Progenitor cell of endocrine pancreas (in vitro differentiated cells): ENCODE results near the gene ENTR1. TPM values are rescaled to one million over a fixed set of nuclear protein-coding genes. Genes with fewer than 3 reads are reported as not detected.

Source experiments
- DNase-seq: peaks from one replicate; pipeline ENCODE4 v3.0.0; 2021; ENCODE audit warnings: low spot score; ENCODE audit not compliant: unreplicated experiment
- H3K27ac Mint-ChIP-seq: 2 replicates; pipeline ENCODE4 v1.8.0; 2021; ENCODE audit warnings: mild to moderate bottlenecking, moderate library complexity, mixed read lengths
- H3K27me3 Mint-ChIP-seq: 2 replicates; pipeline ENCODE4 v1.8.0; 2021; ENCODE audit warnings: mixed read lengths
- H3K36me3 Mint-ChIP-seq: 2 replicates; pipeline ENCODE4 v1.8.0; 2022; ENCODE audit warnings: mixed read lengths; ENCODE audit not compliant: insufficient read depth
- H3K4me1 Mint-ChIP-seq: 2 replicates; pipeline ENCODE4 v1.8.0; 2021; ENCODE audit warnings: low read depth, mixed read lengths
- H3K4me3 Mint-ChIP-seq: 2 replicates; pipeline ENCODE4 v1.8.0; 2021; ENCODE audit warnings: low read depth, mild to moderate bottlenecking, moderate library complexity, mixed read lengths
- H3K9me3 Mint-ChIP-seq: 2 replicates; pipeline ENCODE4 v1.8.0; 2021; ENCODE audit warnings: low read depth, mixed read lengths
- total RNA-seq: library from RNA; stranded (reverse); gene quantifications from 2 replicates; pipeline ENCODE4 v1.2.1, GENCODE V29; 2021
- TF ChIP-seq, protein P1 (sequence below): fragments of 200-600 bp; sonication (generic); IDR thresholded peaks from one replicate; pipeline ENCODE4 v1.5.0; 2021; ENCODE audit warnings: antibody characterized with exemption, mild to moderate bottlenecking; ENCODE audit not compliant: unreplicated experiment

ENTR1 gene
- total RNA-seq, 1 donor from 2014 or later: 70.9 TPM

DNA sequence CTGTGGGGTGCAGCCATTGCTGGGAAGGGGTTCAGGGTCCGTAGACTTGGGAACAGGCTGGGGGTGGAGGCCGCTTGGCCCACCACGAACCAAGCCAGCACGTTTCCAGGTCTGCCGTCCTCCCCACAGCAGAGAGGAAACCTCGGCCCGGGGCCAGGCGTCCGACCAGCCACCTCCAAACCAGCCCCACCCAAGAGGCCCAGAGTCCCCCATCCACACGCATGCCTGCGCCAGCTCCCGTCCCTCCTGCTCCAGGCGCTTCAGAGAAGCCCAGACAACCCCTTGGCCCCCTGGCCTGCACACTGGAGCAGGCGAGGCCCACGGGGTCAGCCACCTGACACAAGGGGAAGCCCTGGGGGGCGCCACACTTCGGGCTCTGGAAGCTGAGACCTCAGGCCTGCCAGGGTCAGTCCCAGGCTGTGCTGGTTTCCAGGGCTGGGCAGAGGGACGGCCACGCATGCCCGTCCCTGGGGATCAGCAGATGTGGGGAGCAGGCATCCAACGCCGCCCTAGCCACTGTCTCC lies 53.1 kb downstream of the ENTR1 start:
- Mint-ChIP-seq H3K27ac (no peak overlapping the region), H3K9me3 (no peaks in the 10 kb centered on the region), H3K4me1 (no peaks in the 10 kb centered on the region), H3K4me3 (no peak overlapping the region), H3K36me3 (no peaks in the 10 kb centered on the region), H3K27me3 (no peaks in the 10 kb centered on the region)
- TF ChIP-seq, protein P1, sequence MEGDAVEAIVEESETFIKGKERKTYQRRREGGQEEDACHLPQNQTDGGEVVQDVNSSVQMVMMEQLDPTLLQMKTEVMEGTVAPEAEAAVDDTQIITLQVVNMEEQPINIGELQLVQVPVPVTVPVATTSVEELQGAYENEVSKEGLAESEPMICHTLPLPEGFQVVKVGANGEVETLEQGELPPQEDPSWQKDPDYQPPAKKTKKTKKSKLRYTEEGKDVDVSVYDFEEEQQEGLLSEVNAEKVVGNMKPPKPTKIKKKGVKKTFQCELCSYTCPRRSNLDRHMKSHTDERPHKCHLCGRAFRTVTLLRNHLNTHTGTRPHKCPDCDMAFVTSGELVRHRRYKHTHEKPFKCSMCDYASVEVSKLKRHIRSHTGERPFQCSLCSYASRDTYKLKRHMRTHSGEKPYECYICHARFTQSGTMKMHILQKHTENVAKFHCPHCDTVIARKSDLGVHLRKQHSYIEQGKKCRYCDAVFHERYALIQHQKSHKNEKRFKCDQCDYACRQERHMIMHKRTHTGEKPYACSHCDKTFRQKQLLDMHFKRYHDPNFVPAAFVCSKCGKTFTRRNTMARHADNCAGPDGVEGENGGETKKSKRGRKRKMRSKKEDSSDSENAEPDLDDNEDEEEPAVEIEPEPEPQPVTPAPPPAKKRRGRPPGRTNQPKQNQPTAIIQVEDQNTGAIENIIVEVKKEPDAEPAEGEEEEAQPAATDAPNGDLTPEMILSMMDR: no peak
- DNase-seq: no peak

DNA sequence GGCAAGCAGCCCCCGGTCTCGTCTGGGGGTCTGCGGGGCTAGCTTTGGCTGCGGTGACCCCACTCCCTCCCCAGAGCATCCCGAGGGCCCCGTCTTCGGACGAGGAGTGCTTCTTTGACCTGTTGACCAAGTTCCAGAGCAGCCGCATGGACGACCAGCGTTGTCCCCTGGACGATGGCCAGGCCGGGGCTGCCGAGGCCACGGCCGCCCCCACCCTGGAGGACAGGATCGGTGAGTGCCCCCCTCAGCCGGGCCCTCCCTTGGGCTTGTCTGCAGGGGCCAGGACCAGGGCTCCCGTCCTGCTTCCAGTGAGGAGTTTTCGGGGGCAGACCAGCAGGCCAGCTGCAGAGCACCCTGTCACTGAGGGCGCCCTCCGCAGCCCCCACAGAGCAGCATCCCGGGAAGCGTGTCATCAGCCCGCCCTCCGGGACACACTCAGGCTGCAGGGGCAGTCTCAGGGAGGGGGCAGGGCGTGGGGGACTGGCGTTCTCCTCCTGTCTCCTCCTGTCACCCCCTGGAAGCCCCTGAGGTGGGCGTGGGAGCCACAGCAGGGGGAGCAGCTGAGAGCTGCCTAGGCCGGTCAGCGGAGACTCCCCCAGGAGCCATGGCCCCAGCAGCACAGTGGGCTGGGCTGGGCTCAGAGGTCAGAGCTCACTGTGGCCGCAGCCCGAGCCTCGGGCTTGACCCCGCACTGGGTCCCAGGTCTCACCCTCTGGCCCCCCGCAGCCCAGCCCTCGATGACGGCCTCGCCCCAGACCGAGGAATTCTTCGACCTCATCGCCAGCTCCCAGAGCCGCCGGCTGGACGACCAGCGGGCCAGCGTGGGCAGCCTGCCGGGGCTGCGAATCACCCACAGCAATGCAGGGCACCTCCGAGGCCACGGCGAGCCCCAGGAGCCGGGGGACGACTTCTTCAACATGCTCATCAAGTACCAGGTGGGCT lies 54.5 kb downstream of the ENTR1 start:
- TF ChIP-seq, protein P1: no peak
- Mint-ChIP-seq H3K4me3 (no peak overlapping the region), H3K36me3 (no peaks in the 10 kb centered on the region), H3K4me1 (no peaks in the 10 kb centered on the region), H3K27ac (no peak overlapping the region), H3K9me3 (no peaks in the 10 kb centered on the region), H3K27me3 (no peaks in the 10 kb centered on the region)
- no peak for DNase-seq

DNA sequence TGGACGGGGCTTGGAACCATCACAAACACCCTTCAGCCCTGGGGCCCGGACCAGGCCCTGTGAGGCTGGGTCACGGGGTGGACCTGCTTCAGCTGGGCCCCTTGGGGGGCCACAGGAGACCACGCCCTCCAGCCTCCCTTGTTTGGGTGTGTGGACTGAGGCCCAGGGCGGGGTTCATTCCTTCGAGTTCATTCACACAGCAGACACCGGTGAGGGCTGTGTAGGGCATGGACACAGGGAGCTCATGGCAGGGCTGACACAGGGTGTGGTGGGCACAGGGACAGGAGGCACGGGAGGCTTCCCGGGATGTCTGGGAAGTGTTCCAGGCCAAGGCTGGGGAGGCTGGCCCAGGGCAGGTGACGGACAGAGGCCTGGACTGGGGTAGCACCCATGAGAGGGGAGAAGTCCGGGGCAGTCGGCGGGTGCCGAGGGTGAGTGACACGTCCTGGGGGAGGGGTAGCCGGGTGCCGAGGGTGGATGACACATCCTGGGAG lies 55.8 kb downstream of the ENTR1 start:
- Mint-ChIP-seq H3K9me3 (no peaks in the 10 kb centered on the region), H3K27me3 (no peaks in the 10 kb centered on the region), H3K27ac (peak overlapping the region; percentile 41), H3K4me3 (no peak overlapping the region), H3K4me1 (no peaks in the 10 kb centered on the region), H3K36me3 (no peaks in the 10 kb centered on the region)
- no peak for DNase-seq
- TF ChIP-seq, protein P1: no peak

DNA sequence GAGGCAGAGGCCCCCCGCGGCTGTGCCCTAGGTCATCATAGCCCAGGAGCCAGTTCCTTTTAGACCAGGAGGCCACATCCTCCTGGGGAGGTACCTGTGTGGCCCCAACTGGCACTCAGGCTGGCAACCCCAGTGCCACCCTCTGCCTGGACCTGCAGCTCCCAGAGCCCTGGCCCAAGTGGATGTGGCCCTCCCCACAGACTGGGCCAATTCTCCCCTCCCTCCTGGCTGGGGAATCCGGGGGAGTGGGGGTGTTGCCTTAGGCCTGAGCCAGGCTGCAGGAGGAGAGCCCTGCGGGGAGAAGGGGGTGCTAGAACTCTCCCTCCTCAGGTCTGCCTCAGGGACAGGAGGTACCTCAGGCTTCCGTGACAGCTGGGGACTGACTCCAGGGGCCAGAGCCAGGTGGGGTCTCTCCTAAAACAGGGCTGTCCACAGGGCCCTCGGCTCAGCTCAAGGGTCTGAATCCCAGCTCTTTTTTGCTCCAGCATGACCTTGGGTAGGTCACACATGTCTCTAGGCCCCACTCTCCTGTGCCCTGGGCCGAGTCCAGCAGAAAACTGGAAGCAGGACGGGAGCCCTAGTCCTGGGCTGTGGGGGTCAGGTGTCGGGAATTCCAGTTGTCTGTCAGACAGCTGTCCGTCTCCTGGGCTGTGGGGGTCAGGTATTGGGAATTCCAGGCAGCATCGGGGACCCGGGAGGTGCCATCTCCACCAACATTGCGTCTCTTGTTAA lies 56.5 kb downstream of the ENTR1 start:
- H3K4me1 Mint-ChIP-seq: no peaks in the 10 kb centered on the region
- H3K27ac Mint-ChIP-seq: no peak overlapping the region
- H3K4me3 Mint-ChIP-seq: no peak overlapping the region
- no peak for DNase-seq
- no peaks in the 10 kb centered on the region for H3K27me3 Mint-ChIP-seq
- H3K36me3 Mint-ChIP-seq: no peaks in the 10 kb centered on the region
- no peaks in the 10 kb centered on the region for H3K9me3 Mint-ChIP-seq
- TF ChIP-seq, protein P1: no peak

DNA sequence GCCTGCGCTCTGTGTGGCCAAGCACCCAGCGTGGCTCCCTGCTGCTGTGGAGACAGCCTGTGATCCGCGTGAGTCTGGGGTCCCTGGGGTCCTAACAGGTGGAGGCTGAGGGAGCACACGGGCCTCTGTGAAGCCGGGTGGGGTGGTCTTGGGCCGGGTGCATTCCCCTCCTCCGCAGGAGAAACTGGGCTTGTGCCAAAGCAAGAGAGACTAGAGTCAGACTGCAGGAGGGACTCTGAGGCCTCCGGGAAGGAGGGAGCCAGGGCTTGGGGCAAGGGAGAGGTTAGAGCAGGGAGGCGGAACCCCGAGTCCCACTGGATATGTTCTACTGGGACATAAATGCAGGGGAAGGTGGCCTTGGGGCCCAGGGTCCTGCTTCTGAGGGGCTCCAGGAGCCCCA lies 57.3 kb downstream of the ENTR1 start:
- TF ChIP-seq, protein P1: no peak
- Mint-ChIP-seq H3K4me1 (no peaks in the 10 kb centered on the region), H3K27ac (no peak overlapping the region), H3K36me3 (no peaks in the 10 kb centered on the region), H3K27me3 (no peaks in the 10 kb centered on the region), H3K9me3 (no peaks in the 10 kb centered on the region), H3K4me3 (no peak overlapping the region)
- no peak for DNase-seq
